ENCODE measurements around the gene GSTK1. TPM values are rescaled to one million over a fixed set of nuclear protein-coding genes. Genes with fewer than 3 reads are reported as not detected.

The GSTK1 gene
- total RNA-seq, 2 experiments from 2014 or later: 163 to 171 TPM

DNA sequence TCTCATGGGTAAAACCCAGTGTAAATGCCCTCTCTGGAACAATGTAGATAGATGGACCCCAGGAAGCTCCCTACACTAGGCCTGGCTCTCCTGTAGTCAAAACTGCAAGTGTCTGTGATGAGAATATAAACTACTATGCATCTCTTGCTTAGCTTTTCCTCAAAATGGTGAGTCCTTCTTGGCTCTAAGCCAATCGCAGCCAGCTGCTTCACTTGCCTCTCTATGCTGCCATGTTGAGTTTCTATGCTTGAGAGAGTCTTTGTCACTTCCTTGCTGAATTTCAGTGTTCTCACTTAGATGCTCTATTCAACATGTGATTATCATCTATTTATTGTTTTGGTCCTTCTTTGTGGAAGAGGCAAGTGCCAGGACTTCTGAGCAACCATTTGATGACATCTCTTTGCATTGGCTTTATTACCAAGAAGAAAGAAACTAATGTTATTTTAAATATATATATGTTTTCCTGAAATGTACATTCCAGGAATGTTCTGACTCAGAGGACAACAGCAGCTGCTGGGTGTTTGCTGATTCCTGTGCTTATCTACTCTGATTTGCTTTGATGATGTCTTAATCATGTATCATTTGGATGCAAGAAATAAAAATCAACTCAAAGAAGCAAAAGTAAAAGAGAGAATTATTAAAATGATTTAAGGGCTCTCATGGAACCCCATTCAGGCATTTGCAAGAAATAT lies 24.8 kb upstream of the GSTK1 start:
- TF ChIP-seq CTCF (IDR thresholded peaks at IDR 0.05): no peak
- Mint-ChIP-seq H3K9me3 (peaks cover 23% of the 10 kb centered on the region), H3K4me3 (no peak overlapping the region), H3K27ac (no peak overlapping the region), H3K4me1 (ENCODE audit: low read depth) (peaks cover 13% of the 10 kb centered on the region), H3K36me3 (ENCODE audit: low read depth) (peaks cover 2% of the 10 kb centered on the region), H3K27me3 (no peaks in the 10 kb centered on the region)
- DNase-seq: no peak
- ChIA-PET CTCF (interaction anchor here (0.6 to 7.9 kb wide), 6 partner anchors 17 to 178 kb away, joined by 3 to 211 read pairs (median 16); no protein-coding TSS in a partner anchor), POLR2A (no interaction called here)
- ATAC-seq: no peak
- intact Hi-C loops (cut with micrococcal nuclease): no loop called here

DNA sequence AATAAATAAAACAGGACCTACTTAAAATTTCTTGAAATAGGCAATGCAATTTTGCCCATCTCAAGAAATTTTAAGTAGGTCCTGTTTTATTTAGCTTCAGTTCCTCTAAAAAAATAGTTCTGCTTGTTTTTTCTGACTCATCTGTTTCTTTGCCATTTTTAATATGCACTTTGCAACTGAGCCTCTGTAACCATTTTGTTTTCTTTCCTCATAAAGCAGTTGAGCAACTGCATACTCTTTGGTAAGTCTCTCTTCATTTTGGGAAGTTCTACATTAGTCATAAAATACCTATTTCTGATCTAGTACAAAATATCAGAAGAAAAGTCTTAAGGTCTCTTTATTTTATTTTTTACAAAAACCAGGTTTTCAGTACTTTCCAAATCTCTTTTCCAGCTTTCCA lies 23.4 kb upstream of the GSTK1 start:
- ATAC-seq: no peak

DNA sequence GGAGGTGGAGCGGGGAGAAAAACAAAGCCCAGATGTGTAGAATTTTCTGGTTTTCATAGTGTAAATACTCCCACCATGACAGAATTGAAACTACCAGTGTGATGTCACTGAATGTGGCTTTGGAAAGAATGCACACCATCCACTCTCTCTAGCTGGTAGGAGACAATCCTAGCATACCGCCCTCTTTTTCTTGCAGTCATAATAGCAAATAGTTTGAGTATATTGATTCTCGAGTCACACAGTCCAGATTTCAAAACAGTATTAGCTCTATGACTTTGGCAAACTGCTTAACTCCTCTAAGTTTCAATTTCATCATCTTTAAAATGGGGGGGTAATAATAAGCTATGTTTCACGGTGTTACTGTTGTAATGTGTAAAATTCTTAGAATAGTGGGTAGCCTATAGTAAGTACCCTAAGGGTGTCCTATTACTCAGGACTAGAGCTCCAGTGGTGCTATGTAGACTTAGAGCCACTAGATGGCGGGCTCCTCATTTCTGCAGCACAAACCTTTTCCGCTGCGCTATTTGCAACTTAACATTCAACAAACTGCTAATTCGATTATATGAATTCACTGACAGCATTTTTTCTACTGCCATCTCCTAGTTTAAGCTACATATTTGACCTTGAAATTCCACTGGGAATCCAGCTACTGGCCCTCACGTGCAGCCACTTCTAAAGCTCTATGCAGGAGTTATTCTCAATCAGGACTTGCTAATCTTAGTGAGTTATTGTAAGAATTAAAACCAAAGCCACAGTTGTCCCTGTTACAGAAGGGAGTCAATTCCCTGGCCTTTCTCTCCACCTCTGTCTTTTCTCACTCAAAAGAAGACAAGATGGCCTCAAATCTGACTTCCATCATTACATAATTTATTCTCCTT lies 22.7 kb upstream of the GSTK1 start:
- POLR2A ChIA-PET: interaction anchor here (1.0 to 1.3 kb wide), 5 partner anchors 20 to 140 kb away, joined by 3 to 7 read pairs (median 3); partner anchors contain the start of gene CASP2
- DNase-seq: peak; percentile 84
- Mint-ChIP-seq H3K9me3 (peaks cover 21% of the 10 kb centered on the region), H3K4me3 (peak overlapping the region; percentile 16), H3K27ac (peak overlapping the region; percentile 49), H3K27me3 (no peaks in the 10 kb centered on the region), H3K4me1 (ENCODE audit: low read depth) (peaks cover 33% of the 10 kb centered on the region), H3K36me3 (ENCODE audit: low read depth) (peaks cover 5% of the 10 kb centered on the region)
- CTCF ChIA-PET: interaction anchor here (0.6 to 7.9 kb wide), 59 partner anchors 8 to 264 kb away, joined by 3 to 211 read pairs (median 7); partner anchors contain the start of genes CASP2, CLCN1, EPHA1 and FAM131B
- intact Hi-C loops (cut with micrococcal nuclease): loop anchor here (1.0 to 2.0 kb wide), 2 partner anchors 66 to 176 kb away; no protein-coding TSS in a partner anchor
- peak; percentile 95 for TF ChIP-seq CTCF (IDR thresholded peaks at IDR 0.05)
- peak; percentile 82 for ATAC-seq

More for the DNA sequence above, 23.4 kb upstream of the GSTK1 start:
- DNase-seq: no peak
- Mint-ChIP-seq H3K27me3 (no peaks in the 10 kb centered on the region), H3K27ac (no peak overlapping the region), H3K4me1 (ENCODE audit: low read depth) (peaks cover 26% of the 10 kb centered on the region), H3K36me3 (ENCODE audit: low read depth) (peaks cover 4% of the 10 kb centered on the region), H3K4me3 (no peak overlapping the region), H3K9me3 (peaks cover 23% of the 10 kb centered on the region)
- intact Hi-C loops (cut with micrococcal nuclease): loop anchor here (1.0 to 2.0 kb wide), 2 partner anchors 66 to 177 kb away; no protein-coding TSS in a partner anchor
- no peak for TF ChIP-seq CTCF (IDR thresholded peaks at IDR 0.05)
- CTCF ChIA-PET: interaction anchor here (0.6 to 7.9 kb wide), 45 partner anchors 8 to 246 kb away, joined by 3 to 211 read pairs (median 9); partner anchors contain the start of genes CASP2, CLCN1, EPHA1 and GSTK1
- POLR2A ChIA-PET: interaction anchor here (1.2 to 1.3 kb wide), 3 partner anchors 48 to 140 kb away, joined by 3 to 7 read pairs (median 3); partner anchors contain the start of gene CASP2

DNA sequence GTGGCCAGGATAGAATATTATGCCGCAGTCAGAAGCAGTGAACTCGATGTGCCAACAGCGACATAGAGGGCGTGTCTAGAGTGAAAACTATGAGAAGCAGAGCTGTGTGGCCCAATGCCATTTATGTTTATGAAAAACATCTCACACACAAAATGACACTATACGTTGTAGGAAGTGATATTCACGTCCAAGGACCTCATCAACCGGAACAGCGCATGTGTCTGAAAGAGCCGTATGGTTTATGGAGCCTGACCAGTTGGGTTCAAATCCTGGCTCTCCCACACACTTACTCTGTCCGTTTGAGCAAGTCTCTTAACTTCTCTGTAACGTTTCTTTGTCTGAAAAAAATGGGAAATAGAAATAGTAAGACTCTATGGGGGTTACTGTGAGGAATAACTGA lies 20.9 kb upstream of the GSTK1 start:
- ATAC-seq (no peak), DNase-seq (no peak)
- ChIA-PET CTCF (interaction anchor here (0.8 to 7.9 kb wide), 6 partner anchors 16 to 173 kb away, joined by 3 to 211 read pairs (median 10); no protein-coding TSS in a partner anchor), POLR2A (no interaction called here)
- H3K27ac Mint-ChIP-seq: no peak overlapping the region
- H3K4me3 Mint-ChIP-seq: no peak overlapping the region
- H3K4me1 Mint-ChIP-seq (ENCODE audit: low read depth): peaks cover 49% of the 10 kb centered on the region
- TF ChIP-seq CTCF (IDR thresholded peaks at IDR 0.05): no peak
- H3K27me3 Mint-ChIP-seq: no peaks in the 10 kb centered on the region
- H3K36me3 Mint-ChIP-seq (ENCODE audit: low read depth): peaks cover 7% of the 10 kb centered on the region
- H3K9me3 Mint-ChIP-seq: peaks cover 11% of the 10 kb centered on the region
- intact Hi-C loops (cut with micrococcal nuclease): no loop called here

Data from activated CD8-positive, alpha-beta T cell treated with anti-CD3 and anti-CD28 coated beads for 36 hours (primary cell).